ENCODE measurements around the gene EWSR1.

Gene EWSR1

DNA sequence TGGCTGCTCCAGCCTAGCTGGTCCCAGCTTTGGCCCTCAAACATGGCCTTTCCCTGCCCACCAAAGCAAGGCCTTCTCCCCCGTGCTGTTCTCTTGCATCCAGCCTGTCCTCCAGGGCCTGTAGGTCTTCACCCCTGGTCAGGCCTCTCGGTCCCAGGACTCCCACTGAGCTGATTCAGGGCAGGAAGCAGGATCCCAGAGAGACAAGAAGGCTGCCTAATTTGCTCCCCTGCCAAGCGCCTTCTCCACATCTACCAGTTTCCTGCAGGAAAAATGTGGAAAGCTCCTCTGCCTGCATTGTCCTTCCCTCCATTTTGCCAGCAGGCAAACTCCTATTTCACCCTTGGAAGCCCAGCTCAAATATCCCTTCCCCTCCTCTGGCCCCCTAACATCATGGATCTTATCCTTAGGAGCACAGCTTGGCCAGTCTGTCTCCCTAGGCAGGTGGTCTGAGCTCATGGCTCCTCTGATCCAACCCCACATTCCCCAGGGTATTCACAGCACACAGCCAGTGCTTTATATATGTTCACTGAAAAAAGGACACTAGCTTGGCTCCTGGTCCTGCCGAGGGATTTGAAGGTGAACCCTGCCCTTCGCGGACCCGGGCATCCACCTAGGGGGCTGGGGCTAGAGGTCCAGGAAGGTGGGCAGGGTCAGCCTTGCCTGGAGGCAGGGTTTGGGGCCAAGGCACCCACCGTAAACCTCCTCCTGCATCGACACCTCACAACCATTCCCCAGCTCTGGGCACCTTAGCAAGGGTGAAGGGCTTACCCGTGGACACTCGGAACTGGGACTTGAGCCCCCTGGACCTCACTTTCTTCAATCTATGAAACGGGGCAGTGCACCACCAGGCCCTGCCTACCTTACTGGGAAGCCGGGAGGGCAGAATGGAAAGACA, 1.3 kb upstream of the EWSR1 start:
- no peaks in the 10 kb centered on the region for H3K9me3 ChIP-seq (ENCODE audit: control insufficient read depth, low read length)
- H3K4me3 ChIP-seq (ENCODE audit: low read length) = peak overlapping the region; percentile 90
- H3K36me3 ChIP-seq (ENCODE audit: control insufficient read depth, insufficient read depth, low read length) = no peaks in the 10 kb centered on the region
- peaks cover 30% of the 10 kb centered on the region for H3K4me1 ChIP-seq (ENCODE audit: control insufficient read depth, insufficient read depth, low read length)
- H3K9ac ChIP-seq (ENCODE audit: low read length) = peak overlapping the region; percentile 98
- no peaks in the 10 kb centered on the region for H3K27me3 ChIP-seq (ENCODE audit: control insufficient read depth, insufficient read depth, low read length)

DNA sequence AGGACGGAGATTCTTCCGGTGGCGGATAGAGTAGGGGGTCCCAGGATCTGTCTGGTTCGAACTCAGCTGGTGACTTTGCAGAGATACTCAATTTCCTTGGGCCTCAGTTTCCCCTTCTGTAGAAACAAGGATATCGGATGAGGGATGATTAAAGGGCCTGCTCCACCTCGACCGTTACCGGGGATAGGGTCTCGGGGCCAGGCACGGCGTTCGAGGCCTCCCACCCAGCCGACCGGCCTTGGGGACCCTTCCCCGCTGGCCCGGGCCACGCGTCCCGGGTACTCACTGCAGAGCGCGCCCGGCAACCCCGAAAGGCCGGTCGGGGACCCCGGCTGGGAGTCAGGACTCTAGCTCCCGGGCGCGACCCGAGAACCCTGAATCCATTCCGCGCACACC, 608 bp upstream of the EWSR1 start:
- Histone ChIP-seq H3K9me3 (ENCODE audit: control insufficient read depth, low read length) (no peaks in the 10 kb centered on the region), H3K9ac (ENCODE audit: low read length) (peak overlapping the region; percentile 98), H3K36me3 (ENCODE audit: control insufficient read depth, insufficient read depth, low read length) (no peaks in the 10 kb centered on the region), H3K27me3 (ENCODE audit: control insufficient read depth, insufficient read depth, low read length) (no peaks in the 10 kb centered on the region), H3K4me1 (ENCODE audit: control insufficient read depth, insufficient read depth, low read length) (peaks cover 30% of the 10 kb centered on the region), H3K4me3 (ENCODE audit: low read length) (peak overlapping the region; percentile 90)

DNA sequence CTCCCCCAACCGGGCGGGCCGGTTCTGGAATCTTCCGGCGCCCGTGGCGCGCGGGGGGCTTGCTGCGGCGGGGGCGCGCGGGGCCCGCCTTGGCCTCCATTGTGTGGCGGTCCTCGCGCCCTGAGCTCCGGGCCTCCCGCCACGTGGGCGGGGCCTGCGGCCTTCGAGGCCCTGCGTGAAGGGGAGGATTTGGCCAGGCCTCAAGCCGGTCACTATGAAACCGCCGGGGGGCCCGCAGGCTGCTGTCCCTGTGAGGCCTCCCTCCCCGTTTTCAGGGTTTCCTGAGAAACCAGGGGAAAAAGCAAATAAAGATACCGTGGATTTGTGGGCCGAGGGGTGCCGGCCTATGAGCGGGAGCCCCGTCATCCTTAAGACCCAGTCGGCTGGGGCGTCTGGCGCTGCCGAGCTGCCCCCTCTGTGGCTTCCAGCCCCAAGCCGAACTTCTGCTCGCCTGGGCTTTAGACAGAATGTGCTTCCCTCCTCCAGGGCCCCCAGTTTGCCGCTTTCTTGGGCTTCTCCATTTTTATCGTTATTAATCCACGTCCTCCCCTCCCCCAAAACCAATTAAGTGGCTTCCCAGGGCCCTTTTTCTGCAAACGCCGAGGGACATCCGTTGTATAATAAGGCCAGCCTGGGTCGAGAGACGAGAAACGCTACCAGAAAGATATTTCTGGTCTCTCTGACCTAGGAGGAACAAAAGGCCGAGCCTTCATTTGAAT, 602 bp downstream of the EWSR1 start:
- Histone ChIP-seq H3K4me1 (ENCODE audit: control insufficient read depth, insufficient read depth, low read length) (peaks cover 30% of the 10 kb centered on the region), H3K4me3 (ENCODE audit: low read length) (peak overlapping the region; percentile 90), H3K36me3 (ENCODE audit: control insufficient read depth, insufficient read depth, low read length) (no peaks in the 10 kb centered on the region), H3K9ac (ENCODE audit: low read length) (peak overlapping the region; percentile 98), H3K27me3 (ENCODE audit: control insufficient read depth, insufficient read depth, low read length) (no peaks in the 10 kb centered on the region), H3K9me3 (ENCODE audit: control insufficient read depth, low read length) (no peaks in the 10 kb centered on the region)

DNA sequence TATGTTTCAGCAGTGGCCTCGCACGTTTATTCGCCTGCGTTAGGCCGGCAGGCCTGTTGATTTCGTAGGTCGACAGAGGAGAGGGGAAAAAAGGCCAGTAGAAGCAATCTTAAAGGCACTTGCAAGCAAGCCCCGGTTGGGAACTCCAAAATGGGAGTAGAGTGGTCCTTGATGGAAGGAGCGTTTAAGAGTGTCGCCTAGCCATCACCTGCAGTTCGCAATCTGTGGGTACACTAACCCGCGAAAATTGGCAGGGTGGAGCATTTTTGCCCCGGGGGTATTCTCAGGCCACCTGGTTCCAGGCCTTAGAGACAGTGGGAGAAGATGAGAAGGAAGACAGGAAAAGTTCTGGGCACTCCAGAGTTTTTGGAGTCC, 1.1 kb downstream of the EWSR1 start:
- H3K4me1 ChIP-seq (ENCODE audit: control insufficient read depth, insufficient read depth, low read length) = peaks cover 30% of the 10 kb centered on the region
- H3K36me3 ChIP-seq (ENCODE audit: control insufficient read depth, insufficient read depth, low read length) = no peaks in the 10 kb centered on the region
- peak overlapping the region; percentile 90 for H3K4me3 ChIP-seq (ENCODE audit: low read length)
- no peaks in the 10 kb centered on the region for H3K27me3 ChIP-seq (ENCODE audit: control insufficient read depth, insufficient read depth, low read length)
- no peaks in the 10 kb centered on the region for H3K9me3 ChIP-seq (ENCODE audit: control insufficient read depth, low read length)
- peak overlapping the region; percentile 98 for H3K9ac ChIP-seq (ENCODE audit: low read length)

DNA sequence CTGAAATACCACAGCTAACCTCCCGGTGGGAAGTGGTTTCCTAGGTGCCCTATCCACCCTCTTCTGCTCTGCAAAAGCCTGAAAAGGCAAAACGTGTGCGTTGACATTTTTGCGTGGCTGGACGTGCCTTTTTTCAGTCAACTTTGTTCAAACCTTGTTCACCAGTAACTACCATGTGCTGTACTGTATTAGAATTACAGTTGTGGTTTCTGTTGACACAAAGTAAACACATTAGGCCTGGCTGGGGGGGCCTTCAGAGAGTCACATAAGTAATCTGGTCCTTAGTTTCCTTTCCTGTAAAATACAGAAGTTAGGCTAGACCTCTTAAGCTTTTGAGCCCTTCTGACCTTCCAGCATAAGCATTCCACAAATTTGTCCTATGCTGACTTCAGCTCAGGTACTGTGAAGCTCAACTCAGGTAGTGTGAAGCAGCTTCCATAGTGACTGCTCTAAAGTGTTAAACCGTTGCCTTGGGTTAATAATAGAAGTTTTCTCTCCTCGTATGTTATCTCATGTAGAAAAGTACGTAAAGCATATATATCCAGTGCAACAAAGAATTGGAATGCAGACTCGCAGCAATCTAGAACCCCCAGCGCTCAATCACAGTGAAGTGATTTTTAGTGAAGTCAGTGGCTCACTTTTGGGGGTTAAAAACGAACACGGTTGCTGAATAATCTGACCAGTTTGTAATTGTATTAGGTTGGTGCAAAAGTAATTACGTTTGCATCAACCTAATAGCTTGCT, 1.8 kb downstream of the EWSR1 start:
- Histone ChIP-seq H3K4me3 (ENCODE audit: low read length) (peak overlapping the region; percentile 90), H3K36me3 (ENCODE audit: control insufficient read depth, insufficient read depth, low read length) (no peaks in the 10 kb centered on the region), H3K9ac (ENCODE audit: low read length) (peak overlapping the region; percentile 98), H3K27me3 (ENCODE audit: control insufficient read depth, insufficient read depth, low read length) (no peaks in the 10 kb centered on the region), H3K4me1 (ENCODE audit: control insufficient read depth, insufficient read depth, low read length) (peaks cover 30% of the 10 kb centered on the region), H3K9me3 (ENCODE audit: control insufficient read depth, low read length) (no peaks in the 10 kb centered on the region)

DNA sequence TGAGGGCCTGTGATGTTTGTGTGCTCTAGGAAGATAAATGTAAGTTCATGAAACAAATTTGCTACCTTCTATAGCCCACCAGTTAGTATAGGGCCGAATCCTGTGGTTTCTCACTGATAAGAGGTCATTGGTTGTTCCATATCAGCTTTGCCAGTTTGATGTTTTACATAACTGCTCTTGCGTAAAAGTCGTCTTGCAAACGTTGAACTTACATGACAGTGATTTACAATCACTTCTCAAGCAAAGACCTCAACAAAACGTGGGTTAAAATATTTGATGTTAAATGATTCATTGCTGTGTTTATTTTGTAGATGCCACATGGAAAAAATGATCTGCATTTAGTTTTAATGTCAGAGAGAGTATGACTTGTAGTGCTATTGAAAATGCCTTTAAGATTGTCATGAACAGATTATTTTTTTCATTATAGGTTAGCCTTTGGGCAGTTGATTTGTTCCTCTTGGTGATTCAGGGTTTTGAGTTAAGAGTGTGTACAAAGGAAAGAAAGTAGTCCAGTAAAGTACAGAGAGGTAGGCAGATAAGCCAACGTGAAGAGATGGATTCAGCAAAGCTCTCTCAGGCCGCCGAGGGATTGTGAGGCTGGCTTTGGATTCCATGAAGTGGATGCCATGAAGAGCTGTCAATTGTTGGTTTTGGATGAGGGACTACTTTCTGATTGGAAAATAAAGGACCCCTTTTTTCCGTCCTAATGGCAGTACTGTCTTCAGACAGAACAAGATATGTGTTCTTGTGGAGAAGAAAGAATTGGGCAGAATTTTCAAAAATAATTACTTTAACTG, 2.6 kb downstream of the EWSR1 start:
- peak overlapping the region; percentile 98 for H3K9ac ChIP-seq (ENCODE audit: low read length)
- no peaks in the 10 kb centered on the region for H3K36me3 ChIP-seq (ENCODE audit: control insufficient read depth, insufficient read depth, low read length)
- H3K4me3 ChIP-seq (ENCODE audit: low read length) = peak overlapping the region; percentile 90
- peaks cover 30% of the 10 kb centered on the region for H3K4me1 ChIP-seq (ENCODE audit: control insufficient read depth, insufficient read depth, low read length)
- no peaks in the 10 kb centered on the region for H3K27me3 ChIP-seq (ENCODE audit: control insufficient read depth, insufficient read depth, low read length)
- H3K9me3 ChIP-seq (ENCODE audit: control insufficient read depth, low read length) = no peaks in the 10 kb centered on the region

DNA sequence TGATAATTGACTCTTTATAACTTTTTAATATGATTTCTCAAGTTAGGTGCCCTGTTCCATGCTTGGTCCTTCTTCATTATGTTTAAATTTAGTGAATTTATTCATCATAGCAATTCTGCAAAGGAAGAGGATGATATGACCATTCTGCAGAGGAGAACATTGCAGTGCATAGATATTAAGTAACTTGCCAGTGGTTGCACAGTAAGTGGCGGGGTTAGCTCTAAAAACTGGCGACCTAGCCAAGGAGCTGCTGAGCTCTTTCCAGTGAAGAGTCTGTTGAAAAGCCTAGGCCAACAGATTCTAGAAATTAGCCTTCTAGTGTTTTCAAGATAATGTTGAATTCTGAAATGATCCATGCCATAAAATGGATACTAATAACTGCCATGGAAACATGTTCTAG, 4.6 kb downstream of the EWSR1 start:
- H3K36me3 ChIP-seq (ENCODE audit: control insufficient read depth, insufficient read depth, low read length) = peaks cover 4% of the 10 kb centered on the region
- no peak overlapping the region for H3K9ac ChIP-seq (ENCODE audit: low read length)
- no peak overlapping the region for H3K4me3 ChIP-seq (ENCODE audit: low read length)
- no peaks in the 10 kb centered on the region for H3K27me3 ChIP-seq (ENCODE audit: control insufficient read depth, insufficient read depth, low read length)
- H3K4me1 ChIP-seq (ENCODE audit: control insufficient read depth, insufficient read depth, low read length) = peaks cover 21% of the 10 kb centered on the region
- H3K9me3 ChIP-seq (ENCODE audit: control insufficient read depth, low read length) = no peaks in the 10 kb centered on the region

DNA sequence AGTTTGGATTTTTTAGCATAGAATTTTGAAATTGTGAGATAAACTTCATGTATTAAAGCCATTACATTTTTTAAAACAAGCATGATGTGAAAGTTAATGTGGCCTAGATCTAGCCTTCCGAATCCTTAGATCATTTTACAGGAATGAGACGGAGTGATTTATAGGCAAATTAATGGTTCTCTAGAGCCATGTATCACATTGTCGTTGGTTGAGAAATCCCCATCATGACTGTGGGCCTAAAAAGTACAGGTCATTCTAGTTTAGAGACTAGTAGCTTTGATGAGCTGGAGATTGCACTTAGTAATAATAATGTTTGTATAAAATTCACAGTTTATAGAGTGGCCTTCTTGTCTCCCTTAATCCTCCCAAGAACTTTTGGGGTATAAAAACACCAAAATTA, 7.1 kb downstream of the EWSR1 start:
- no peak overlapping the region for H3K9ac ChIP-seq (ENCODE audit: low read length)
- H3K27me3 ChIP-seq (ENCODE audit: control insufficient read depth, insufficient read depth, low read length) = no peaks in the 10 kb centered on the region
- peaks cover 11% of the 10 kb centered on the region for H3K36me3 ChIP-seq (ENCODE audit: control insufficient read depth, insufficient read depth, low read length)
- H3K9me3 ChIP-seq (ENCODE audit: control insufficient read depth, low read length) = no peaks in the 10 kb centered on the region
- no peak overlapping the region for H3K4me3 ChIP-seq (ENCODE audit: low read length)
- peaks cover 15% of the 10 kb centered on the region for H3K4me1 ChIP-seq (ENCODE audit: control insufficient read depth, insufficient read depth, low read length)

DNA sequence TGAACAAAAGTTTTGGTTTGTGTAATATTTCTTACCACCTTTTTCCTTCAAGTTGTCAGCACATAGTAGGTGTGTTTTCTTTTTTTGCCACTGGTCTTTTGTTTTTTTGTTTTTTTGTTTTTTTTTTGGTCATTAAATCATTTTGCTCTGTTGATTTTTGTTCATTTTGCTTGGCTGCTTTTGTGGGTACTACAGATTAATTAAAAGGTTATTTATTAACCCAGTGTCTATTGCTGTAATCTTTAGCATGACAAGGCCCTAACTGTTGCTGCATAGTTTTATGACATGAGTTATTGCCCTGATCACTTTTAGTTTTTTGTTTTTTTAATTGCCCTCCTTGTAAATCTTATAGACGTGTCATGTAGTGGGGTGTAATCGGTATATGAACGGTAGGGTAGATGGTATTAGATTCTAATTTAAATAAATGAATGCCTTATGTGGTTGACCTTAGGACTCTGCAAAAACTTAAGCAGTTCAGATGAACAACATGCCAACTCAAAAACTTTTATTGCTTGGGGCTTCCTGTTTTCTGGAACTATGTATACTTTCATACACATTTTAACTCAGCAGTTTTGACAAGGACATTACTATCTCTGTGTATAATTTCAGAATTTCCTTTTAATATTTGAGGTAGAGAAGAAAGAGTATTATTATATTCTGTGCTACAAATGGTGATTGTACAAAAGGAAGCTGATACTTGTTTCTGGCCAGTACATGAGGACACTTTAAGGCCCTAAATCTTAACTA, 7.9 kb downstream of the EWSR1 start:
- H3K9me3 ChIP-seq (ENCODE audit: control insufficient read depth, low read length) = no peaks in the 10 kb centered on the region
- H3K4me3 ChIP-seq (ENCODE audit: low read length) = no peak overlapping the region
- peaks cover 9% of the 10 kb centered on the region for H3K4me1 ChIP-seq (ENCODE audit: control insufficient read depth, insufficient read depth, low read length)
- H3K9ac ChIP-seq (ENCODE audit: low read length) = no peak overlapping the region
- no peaks in the 10 kb centered on the region for H3K27me3 ChIP-seq (ENCODE audit: control insufficient read depth, insufficient read depth, low read length)
- H3K36me3 ChIP-seq (ENCODE audit: control insufficient read depth, insufficient read depth, low read length) = peaks cover 11% of the 10 kb centered on the region

DNA sequence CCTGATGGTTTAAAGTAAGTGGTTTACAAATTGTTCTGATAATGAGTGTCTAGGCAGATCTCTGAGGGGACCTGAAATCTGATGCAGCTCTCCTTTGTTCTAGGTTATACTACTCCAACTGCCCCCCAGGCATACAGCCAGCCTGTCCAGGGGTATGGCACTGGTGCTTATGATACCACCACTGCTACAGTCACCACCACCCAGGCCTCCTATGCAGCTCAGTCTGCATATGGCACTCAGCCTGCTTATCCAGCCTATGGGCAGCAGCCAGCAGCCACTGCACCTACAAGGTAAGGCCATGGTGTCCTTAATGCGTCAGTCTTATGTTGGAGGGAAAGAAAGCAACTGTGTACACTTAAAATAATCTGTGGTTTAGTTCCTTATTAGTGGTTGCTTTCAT, 9.9 kb downstream of the EWSR1 start:
- Histone ChIP-seq H3K9me3 (ENCODE audit: control insufficient read depth, low read length) (no peaks in the 10 kb centered on the region), H3K4me3 (ENCODE audit: low read length) (no peak overlapping the region), H3K27me3 (ENCODE audit: control insufficient read depth, insufficient read depth, low read length) (no peaks in the 10 kb centered on the region), H3K9ac (ENCODE audit: low read length) (no peak overlapping the region), H3K36me3 (ENCODE audit: control insufficient read depth, insufficient read depth, low read length) (peaks cover 11% of the 10 kb centered on the region), H3K4me1 (ENCODE audit: control insufficient read depth, insufficient read depth, low read length) (peaks cover 6% of the 10 kb centered on the region)

DNA sequence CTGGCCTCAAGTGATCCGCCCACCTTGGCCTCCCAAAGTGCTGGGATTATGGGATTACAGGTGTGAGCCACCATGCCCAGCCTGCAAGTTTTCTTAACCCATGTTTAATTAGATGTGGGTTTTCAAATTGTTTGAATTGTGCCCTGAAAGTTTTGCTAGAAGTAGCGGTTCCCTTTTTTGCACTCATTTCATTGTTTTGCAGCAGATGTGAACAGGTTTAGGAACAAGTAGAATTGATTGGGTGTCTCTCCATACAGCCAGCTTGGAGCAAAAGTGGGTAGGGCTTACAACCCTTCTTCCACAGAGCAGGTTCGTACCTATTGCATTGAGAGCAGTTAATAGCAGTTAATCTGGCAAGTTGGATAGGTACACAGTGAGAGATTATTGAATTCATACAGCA, 16.1 kb downstream of the EWSR1 start:
- Histone ChIP-seq H3K9me3 (ENCODE audit: control insufficient read depth, low read length) (no peaks in the 10 kb centered on the region), H3K9ac (ENCODE audit: low read length) (no peak overlapping the region), H3K27me3 (ENCODE audit: control insufficient read depth, insufficient read depth, low read length) (no peaks in the 10 kb centered on the region), H3K36me3 (ENCODE audit: control insufficient read depth, insufficient read depth, low read length) (peaks cover 16% of the 10 kb centered on the region), H3K4me3 (ENCODE audit: low read length) (no peak overlapping the region), H3K4me1 (ENCODE audit: control insufficient read depth, insufficient read depth, low read length) (no peaks in the 10 kb centered on the region)
